CD14-positive monocyte (primary cell): ENCODE results near the gene RARS2. TPM values are rescaled to one million over a fixed set of nuclear protein-coding genes. Genes with fewer than 3 reads are reported as not detected.

ENCODE experiments used
- DNase-seq, 3 donors: peaks; one replicate each; pipeline ENCODE4 v3.0.0-alpha.2; 2011 to 2022
- H2AFZ ChIP-seq: 2 replicates; pipeline ENCODE4 v1.6.0; 2012; ENCODE audit warnings: mild to moderate bottlenecking, low read depth, low read length, inconsistent platforms; ENCODE audit not compliant: insufficient read depth, poor library complexity, severe bottlenecking
- H3K27ac ChIP-seq, 2 donors: 1 replicate in 1 of 2; 2 replicates in 1 of 2; pipeline ENCODE4 v1.5.1; 2012 to 2013; ENCODE audit warnings: low read length in 2 of 2, control low read depth in 1 of 2, inconsistent platforms in 1 of 2, low read depth in 1 of 2, mild to moderate bottlenecking in 1 of 2
- H3K27me3 ChIP-seq, 2 donors: one replicate each; pipeline versions ENCODE4 v1.6.0 to v1.6.1; 2011 to 2013; ENCODE audit warnings: low read length in 2 of 2; ENCODE audit not compliant: control insufficient read depth in 2 of 2, insufficient read depth in 2 of 2
- H3K36me3 ChIP-seq, 2 donors: replicated peaks in 1 of 2; 1 replicate in 1 of 2; 2 replicates in 1 of 2; pipeline versions ENCODE4 v1.5.1 to v1.6.1; 2012 to 2013; ENCODE audit warnings: low read length in 2 of 2, control low read depth in 1 of 2, inconsistent platforms in 1 of 2, mild to moderate bottlenecking in 1 of 2; ENCODE audit not compliant: insufficient read depth in 2 of 2, control insufficient read depth in 1 of 2
- H3K4me1 ChIP-seq, 2 donors: 1 replicate in 1 of 2; 2 replicates in 1 of 2; pipeline versions ENCODE4 v1.5.1 to v1.6.1; 2012 to 2013; ENCODE audit warnings: low read length in 2 of 2, control low read depth in 1 of 2, inconsistent platforms in 1 of 2, mild to moderate bottlenecking in 1 of 2, moderate library complexity in 1 of 2; ENCODE audit not compliant: insufficient read depth in 2 of 2, control insufficient read depth in 1 of 2
- H3K4me2 ChIP-seq: replicated peaks from 2 replicates; pipeline ENCODE3; 2012; ENCODE audit warnings: low read length, moderate library complexity, mild to moderate bottlenecking; ENCODE audit not compliant: poor library complexity, severe bottlenecking; ENCODE audit errors: extremely low read depth
- H3K4me3 ChIP-seq, 3 experiments: fragments of 200-600 bp in 1 of 3; sonication (generic) in 1 of 3; replicated peaks in 1 of 3; 1 replicate in 2 of 3; 2 replicates in 1 of 3; pipeline ENCODE4 v1.5.1; 2011 to 2013; ENCODE audit warnings: low read length in 3 of 3, mild to moderate bottlenecking in 3 of 3, control low read depth in 2 of 3, low read depth in 2 of 3, inconsistent platforms in 1 of 3, moderate library complexity in 1 of 3
- H3K79me2 ChIP-seq: 2 replicates; pipeline ENCODE4 v1.6.0; 2012; ENCODE audit warnings: mild to moderate bottlenecking, control low read depth, inconsistent platforms, low read length, moderate library complexity; ENCODE audit not compliant: insufficient read depth
- H3K9ac ChIP-seq: 2 replicates; pipeline ENCODE4 v1.6.0; 2017; ENCODE audit warnings: low read length, mild to moderate bottlenecking; ENCODE audit not compliant: insufficient read depth, poor library complexity, severe bottlenecking
- H3K9me3 ChIP-seq, 2 donors: replicated peaks in 1 of 2; 1 replicate in 1 of 2; 2 replicates in 1 of 2; pipeline versions ENCODE4 v1.5.1 to v1.6.1; 2012 to 2013; ENCODE audit warnings: low read length in 2 of 2, control low read depth in 1 of 2; ENCODE audit not compliant: control insufficient read depth in 1 of 2, insufficient read depth in 1 of 2
- H4K20me1 ChIP-seq: 2 replicates; pipeline ENCODE4 v1.6.0; 2012; ENCODE audit warnings: mild to moderate bottlenecking, low read length, control low read depth, moderate library complexity; ENCODE audit not compliant: insufficient read depth
- H3K27ac Mint-ChIP-seq, 7 donors: one replicate each; pipeline ENCODE4 v1.8.0; 2020; ENCODE audit warnings: mild to moderate bottlenecking in 7 of 7, mixed read lengths in 7 of 7, moderate library complexity in 6 of 7, inconsistent platforms in 2 of 7
- H3K27me3 Mint-ChIP-seq, 3 donors: one replicate each; pipeline ENCODE4 v1.8.0; 2021 to 2022; ENCODE audit warnings: low read depth in 3 of 3, mild to moderate bottlenecking in 3 of 3, mixed read lengths in 3 of 3, moderate library complexity in 3 of 3, inconsistent platforms in 1 of 3
- H3K36me3 Mint-ChIP-seq, 2 donors: one replicate each; pipeline ENCODE4 v1.8.0; 2020; ENCODE audit warnings: mixed read lengths in 2 of 2, inconsistent platforms in 1 of 2, mild to moderate bottlenecking in 1 of 2
- H3K4me1 Mint-ChIP-seq: one replicate; pipeline ENCODE4 v1.8.0; 2020; ENCODE audit warnings: mild to moderate bottlenecking, mixed read lengths
- H3K4me3 Mint-ChIP-seq, 2 donors: one replicate each; pipeline ENCODE4 v1.8.0; 2020; ENCODE audit warnings: mild to moderate bottlenecking in 2 of 2, mixed read lengths in 2 of 2, moderate library complexity in 1 of 2
- H3K9me3 Mint-ChIP-seq, 7 donors: one replicate each; pipeline ENCODE4 v1.8.0; 2020 to 2022; ENCODE audit warnings: mixed read lengths in 7 of 7, mild to moderate bottlenecking in 6 of 7, moderate library complexity in 6 of 7, inconsistent platforms in 2 of 7
- WGBS: methylation state at CpG from one replicate; pipeline ENCODE4 v1.1.5; 2013; ENCODE audit warnings: missing lambda C conversion rate; ENCODE audit not compliant: insufficient coverage; 5-methylcytosine and 5-hydroxymethylcytosine counted together
- intact Hi-C, 2 donors: fragments of 100-400 bp; cut with micrococcal nuclease; formaldehyde crosslinking; loops; one replicate each; pipeline versions ENCODE4 v1.15.0 to v1.15.1; 2023
- polyA plus RNA-seq, 3 donors: library from polyadenylated mRNA; depleted of rRNA in 1 of 3; unstranded in 2 of 3; stranded (reverse) in 1 of 3; fragments of 300-500 nt in 2 of 3; fragments of >200 nt in 1 of 3; fragmentation: Illumina TruSeq in 2 of 3; gene quantifications; 1 replicate in 2 of 3; 2 replicates in 1 of 3; pipeline ENCODE4 v1.2.3, GENCODE V29; 2012 to 2021
- TF ChIP-seq, protein P1 (sequence below): fragments of 200-600 bp; IDR thresholded peaks from one replicate; pipeline ENCODE4 v1.8.0; 2022; ENCODE audit warnings: antibody characterized with exemption, mild to moderate bottlenecking

Gene RARS2
- polyA plus RNA-seq, 3 donors: 8.6 to 33.0 (median 27.3) TPM

DNA sequence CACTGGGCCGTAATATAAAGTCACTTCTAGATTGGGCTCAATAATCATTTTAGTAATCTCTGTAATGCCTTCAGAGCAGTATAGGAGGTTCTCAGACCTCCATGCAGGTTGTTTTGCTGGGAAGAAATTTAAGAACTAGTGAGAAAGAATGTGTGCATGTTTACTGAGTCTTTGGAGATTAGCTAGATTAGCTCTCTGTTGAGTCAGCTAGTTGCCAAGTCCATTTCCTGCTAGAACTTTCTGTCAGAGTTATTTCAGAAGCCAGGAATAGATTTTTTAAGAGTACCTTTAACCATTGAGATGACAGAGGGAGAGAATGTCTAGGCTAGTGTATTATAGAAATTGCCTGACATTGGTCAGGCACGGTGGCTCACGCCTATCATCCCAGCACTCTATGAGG is 33.5 kb upstream of the RARS2 start:
- H3K27ac ChIP-seq: no peak overlapping the region
- H3K36me3 Mint-ChIP-seq: peaks cover 27 to 29% of the 10 kb centered on the region in 2 donors

DNA sequence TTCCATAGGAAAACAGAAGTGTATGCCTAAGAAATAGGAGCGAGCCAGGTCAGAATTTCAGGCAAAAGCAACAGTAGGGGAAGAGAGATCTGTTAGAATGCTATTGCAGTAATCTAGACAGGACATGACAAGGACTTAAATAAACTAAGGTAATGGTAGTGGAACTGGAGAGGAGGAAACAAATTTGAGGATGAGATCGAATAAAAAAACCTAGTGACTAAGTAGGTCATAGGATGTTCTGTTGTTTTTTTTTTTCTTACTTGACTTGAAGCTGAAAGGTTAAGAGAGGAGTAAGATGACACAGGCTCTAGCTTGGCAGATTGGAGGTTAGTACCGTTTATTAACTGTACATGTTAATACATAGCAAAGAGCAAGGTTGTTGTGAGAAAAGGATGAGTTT is 28.7 kb upstream of the RARS2 start:
- Histone ChIP-seq H2AFZ (no peak overlapping the region), H3K27me3 (no peaks in the 10 kb centered on the region), H3K79me2 (no peaks in the 10 kb centered on the region), H3K4me1 (no peaks in the 10 kb centered on the region), H3K4me2 (no peak overlapping the region), H3K9ac (no peak overlapping the region), H4K20me1 (no peaks in the 10 kb centered on the region), H3K4me3 (no peak overlapping the region), H3K9me3 (no peaks in the 10 kb centered on the region), H3K27ac (no peak overlapping the region), H3K36me3 (peaks cover 9 to 32% of the 10 kb centered on the region in 2 donors)
- Mint-ChIP-seq H3K4me1 (no peaks in the 10 kb centered on the region), H3K36me3 (peaks cover 33 to 42% of the 10 kb centered on the region in 2 donors), H3K27ac (peak overlapping the region in 1 of 7 donors; percentile 3), H3K4me3 (no peak overlapping the region), H3K27me3 (no peaks in the 10 kb centered on the region), H3K9me3 (peaks cover 0 to 8% (median 0%) of the 10 kb centered on the region in 7 donors)
- TF ChIP-seq, protein P1, sequence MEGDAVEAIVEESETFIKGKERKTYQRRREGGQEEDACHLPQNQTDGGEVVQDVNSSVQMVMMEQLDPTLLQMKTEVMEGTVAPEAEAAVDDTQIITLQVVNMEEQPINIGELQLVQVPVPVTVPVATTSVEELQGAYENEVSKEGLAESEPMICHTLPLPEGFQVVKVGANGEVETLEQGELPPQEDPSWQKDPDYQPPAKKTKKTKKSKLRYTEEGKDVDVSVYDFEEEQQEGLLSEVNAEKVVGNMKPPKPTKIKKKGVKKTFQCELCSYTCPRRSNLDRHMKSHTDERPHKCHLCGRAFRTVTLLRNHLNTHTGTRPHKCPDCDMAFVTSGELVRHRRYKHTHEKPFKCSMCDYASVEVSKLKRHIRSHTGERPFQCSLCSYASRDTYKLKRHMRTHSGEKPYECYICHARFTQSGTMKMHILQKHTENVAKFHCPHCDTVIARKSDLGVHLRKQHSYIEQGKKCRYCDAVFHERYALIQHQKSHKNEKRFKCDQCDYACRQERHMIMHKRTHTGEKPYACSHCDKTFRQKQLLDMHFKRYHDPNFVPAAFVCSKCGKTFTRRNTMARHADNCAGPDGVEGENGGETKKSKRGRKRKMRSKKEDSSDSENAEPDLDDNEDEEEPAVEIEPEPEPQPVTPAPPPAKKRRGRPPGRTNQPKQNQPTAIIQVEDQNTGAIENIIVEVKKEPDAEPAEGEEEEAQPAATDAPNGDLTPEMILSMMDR: no peak
- 94% methylated on average over 3 of the region's 3 CpGs for WGBS
- intact Hi-C loops: no loop called here
- DNase-seq: no peak

More for the DNA sequence above, 33.5 kb upstream of the RARS2 start:
- TF ChIP-seq, protein P1: no peak
- H4K20me1 ChIP-seq: no peaks in the 10 kb centered on the region
- H3K79me2 ChIP-seq: no peaks in the 10 kb centered on the region
- H3K9ac ChIP-seq: no peak overlapping the region
- H3K9me3 Mint-ChIP-seq: no peaks in the 10 kb centered on the region
- no peak overlapping the region for H3K27ac Mint-ChIP-seq
- no peaks in the 10 kb centered on the region for H3K27me3 ChIP-seq
- no CpG with 5 or more reads among the region's 3 CpGs for WGBS
- H3K4me2 ChIP-seq: no peak overlapping the region
- no peaks in the 10 kb centered on the region for H3K4me1 ChIP-seq
- H2AFZ ChIP-seq: no peak overlapping the region
- no peaks in the 10 kb centered on the region for H3K27me3 Mint-ChIP-seq
- intact Hi-C loops: no loop called here
- DNase-seq: no peak
- H3K4me1 Mint-ChIP-seq: no peaks in the 10 kb centered on the region
- H3K9me3 ChIP-seq: no peaks in the 10 kb centered on the region
- no peak overlapping the region for H3K4me3 Mint-ChIP-seq
- peaks cover 0 to 12% of the 10 kb centered on the region in 2 donors for H3K36me3 ChIP-seq
- no peak overlapping the region for H3K4me3 ChIP-seq
